Neural cell (in vitro differentiated cells): ENCODE data around the gene AFDN. TPM values are rescaled to one million over a fixed set of nuclear protein-coding genes. Genes with fewer than 3 reads are reported as not detected.

Source experiments
- H2AFZ ChIP-seq: fragments of 200-600, 300-800 bp; sonication (generic), shearing (Covaris generic); 2 replicates; pipeline ENCODE4 v1.6.0; 2014; ENCODE audit warnings: low read depth, mild to moderate bottlenecking, antibody characterized with exemption, low read length, moderate library complexity
- H3F3A ChIP-seq: fragments of 200-600 bp; shearing (Covaris generic); 2 replicates; pipeline ENCODE4 v1.6.1; 2016; ENCODE audit warnings: mild to moderate bottlenecking, moderate library complexity, mixed read lengths, antibody characterized with exemption, low read length; ENCODE audit not compliant: insufficient read depth, poor library complexity, severe bottlenecking
- H3K27ac ChIP-seq: fragments of 200-600, 300-800 bp; sonication (generic), shearing (Covaris generic); 2 replicates; pipeline ENCODE4 v1.5.1; 2014; ENCODE audit warnings: mild to moderate bottlenecking, low read length, moderate library complexity
- H3K27me3 ChIP-seq: fragments of 300-800, 200-600 bp; sonication (generic), shearing (Covaris generic); 2 replicates; pipeline ENCODE4 v1.6.0; 2014; ENCODE audit warnings: mild to moderate bottlenecking, low read depth, low read length, moderate library complexity; ENCODE audit not compliant: insufficient read depth
- H3K36me3 ChIP-seq: fragments of 300-800, 200-600 bp; sonication (generic), shearing (Covaris generic); 2 replicates; pipeline ENCODE4 v1.5.1; 2014; ENCODE audit warnings: mild to moderate bottlenecking, antibody characterized with exemption, low read length, moderate library complexity; ENCODE audit not compliant: insufficient read depth
- H3K4me2 ChIP-seq: fragments of 300-800, 200-600 bp; sonication (generic), shearing (Covaris generic); 2 replicates; pipeline ENCODE4 v1.6.0; 2014; ENCODE audit warnings: mild to moderate bottlenecking, low read length
- H3K4me3 ChIP-seq: fragments of 300-800, 200-600 bp; sonication (generic), shearing (Covaris generic); 2 replicates; pipeline ENCODE4 v1.5.1; 2014; ENCODE audit warnings: mild to moderate bottlenecking, low read length, moderate library complexity
- H3K79me2 ChIP-seq: fragments of 200-600 bp; shearing (Covaris generic); replicated peaks from 2 replicates; pipeline ENCODE4 v1.6.0; 2014; ENCODE audit warnings: mild to moderate bottlenecking, low read length, moderate library complexity; ENCODE audit not compliant: insufficient read depth
- H3K9ac ChIP-seq: fragments of 300-800, 200-600 bp; sonication (generic), shearing (Covaris generic); 2 replicates; pipeline ENCODE4 v1.6.1; 2016; ENCODE audit warnings: mild to moderate bottlenecking, low read length, mixed read lengths
- H3K9me2 ChIP-seq: fragments of 200-600 bp; shearing (Covaris generic); 2 replicates; pipeline ENCODE4 v1.6.1; 2016; ENCODE audit warnings: mild to moderate bottlenecking, low read length, mixed read lengths; ENCODE audit not compliant: insufficient read depth
- H3K9me3 ChIP-seq: fragments of 200-600, 300-800 bp; sonication (generic), shearing (Covaris generic); 2 replicates; pipeline ENCODE4 v1.6.1; 2016; ENCODE audit warnings: mild to moderate bottlenecking, mixed run types, low read length, moderate library complexity, mixed read lengths
- H4K20me1 ChIP-seq: fragments of 200-600 bp; shearing (Covaris generic); 2 replicates; pipeline ENCODE4 v1.6.1; 2016; ENCODE audit warnings: mild to moderate bottlenecking, mixed run types; ENCODE audit not compliant: insufficient read depth
- EP300 ChIP-seq: fragments of 450-650 bp; conservative IDR thresholded peaks from 2 replicates; pipeline ENCODE4 v1.6.1; 2014; ENCODE audit warnings: antibody characterized with exemption, mild to moderate bottlenecking, moderate library complexity; ENCODE audit not compliant: poor library complexity, severe bottlenecking
- EZH2 ChIP-seq: fragments of 200-600, 300-800 bp; shearing (Covaris generic), sonication (generic); IDR thresholded peaks from 2 replicates; pipeline ENCODE4 v1.6.1; 2014; ENCODE audit warnings: antibody characterized with exemption, low read length, borderline replicate concordance, mild to moderate bottlenecking; ENCODE audit not compliant: insufficient read depth, poor library complexity, severe bottlenecking
- MXI1 ChIP-seq: fragments of 450-650 bp; conservative IDR thresholded peaks from 2 replicates; pipeline ENCODE4 v1.6.1; 2014; ENCODE audit warnings: antibody characterized with exemption, mild to moderate bottlenecking; ENCODE audit not compliant: poor library complexity, severe bottlenecking
- POLR2AphosphoS5 ChIP-seq: IDR thresholded peaks from 2 replicates; pipeline ENCODE4 v1.6.1; 2012
- RAD21 ChIP-seq: fragments of 450-650 bp; conservative IDR thresholded peaks from 2 replicates; pipeline ENCODE4 v1.6.1; 2014; ENCODE audit warnings: antibody characterized with exemption, mild to moderate bottlenecking, moderate library complexity
- SMC3 ChIP-seq: fragments of 450-650 bp; conservative IDR thresholded peaks from 2 replicates; pipeline ENCODE4 v1.6.1; 2014; ENCODE audit warnings: antibody characterized with exemption, mild to moderate bottlenecking, moderate library complexity; ENCODE audit not compliant: poor library complexity
- TAF1 ChIP-seq: IDR thresholded peaks from 2 replicates; pipeline ENCODE4 v1.6.1; 2012; ENCODE audit warnings: low read depth
- polyA plus RNA-seq: library from polyadenylated mRNA; depleted of rRNA; stranded (reverse); fragments of >200 nt; gene quantifications from 2 replicates; pipeline ENCODE4 v1.2.3, GENCODE V29; 2014
- TF ChIP-seq, protein P1 (sequence below): fragments of 450-650 bp; IDR thresholded peaks from 2 replicates; pipeline ENCODE4 v1.5.1; 2014; ENCODE audit warnings: antibody characterized with exemption, mild to moderate bottlenecking, moderate library complexity; ENCODE audit not compliant: poor library complexity, severe bottlenecking
- TF ChIP-seq, protein P2 (sequence below): IDR thresholded peaks from 2 replicates; pipeline ENCODE4 v1.6.1; 2012; ENCODE audit warnings: borderline replicate concordance

AFDN gene
- polyA plus RNA-seq, 1 donor from 2014 or later: 193 TPM

DNA sequence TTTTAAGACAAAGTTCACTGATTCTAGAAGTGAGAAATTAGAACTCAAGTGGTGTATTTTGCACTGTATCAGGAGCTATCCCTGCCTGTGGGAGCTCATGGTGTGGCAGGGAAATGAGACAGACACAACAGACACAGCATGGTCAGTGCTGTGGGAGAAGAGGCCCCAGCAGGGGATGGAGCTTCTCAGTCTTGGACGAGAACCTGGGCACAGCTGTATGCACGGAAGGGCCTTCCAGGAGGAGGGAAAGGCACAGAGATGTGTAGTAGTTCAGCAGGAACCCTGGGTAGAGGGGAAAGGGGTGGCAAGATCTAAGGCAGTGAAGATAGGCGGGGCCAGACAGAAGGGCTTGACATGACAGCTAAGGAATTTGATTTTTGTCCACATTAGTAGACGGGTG is 122.0 kb downstream of the AFDN start:
- no peak for TF ChIP-seq RAD21
- no peak for TF ChIP-seq EZH2
- no peak for TF ChIP-seq TAF1
- TF ChIP-seq, protein P1, sequence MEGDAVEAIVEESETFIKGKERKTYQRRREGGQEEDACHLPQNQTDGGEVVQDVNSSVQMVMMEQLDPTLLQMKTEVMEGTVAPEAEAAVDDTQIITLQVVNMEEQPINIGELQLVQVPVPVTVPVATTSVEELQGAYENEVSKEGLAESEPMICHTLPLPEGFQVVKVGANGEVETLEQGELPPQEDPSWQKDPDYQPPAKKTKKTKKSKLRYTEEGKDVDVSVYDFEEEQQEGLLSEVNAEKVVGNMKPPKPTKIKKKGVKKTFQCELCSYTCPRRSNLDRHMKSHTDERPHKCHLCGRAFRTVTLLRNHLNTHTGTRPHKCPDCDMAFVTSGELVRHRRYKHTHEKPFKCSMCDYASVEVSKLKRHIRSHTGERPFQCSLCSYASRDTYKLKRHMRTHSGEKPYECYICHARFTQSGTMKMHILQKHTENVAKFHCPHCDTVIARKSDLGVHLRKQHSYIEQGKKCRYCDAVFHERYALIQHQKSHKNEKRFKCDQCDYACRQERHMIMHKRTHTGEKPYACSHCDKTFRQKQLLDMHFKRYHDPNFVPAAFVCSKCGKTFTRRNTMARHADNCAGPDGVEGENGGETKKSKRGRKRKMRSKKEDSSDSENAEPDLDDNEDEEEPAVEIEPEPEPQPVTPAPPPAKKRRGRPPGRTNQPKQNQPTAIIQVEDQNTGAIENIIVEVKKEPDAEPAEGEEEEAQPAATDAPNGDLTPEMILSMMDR: no peak
- TF ChIP-seq, protein P2, sequence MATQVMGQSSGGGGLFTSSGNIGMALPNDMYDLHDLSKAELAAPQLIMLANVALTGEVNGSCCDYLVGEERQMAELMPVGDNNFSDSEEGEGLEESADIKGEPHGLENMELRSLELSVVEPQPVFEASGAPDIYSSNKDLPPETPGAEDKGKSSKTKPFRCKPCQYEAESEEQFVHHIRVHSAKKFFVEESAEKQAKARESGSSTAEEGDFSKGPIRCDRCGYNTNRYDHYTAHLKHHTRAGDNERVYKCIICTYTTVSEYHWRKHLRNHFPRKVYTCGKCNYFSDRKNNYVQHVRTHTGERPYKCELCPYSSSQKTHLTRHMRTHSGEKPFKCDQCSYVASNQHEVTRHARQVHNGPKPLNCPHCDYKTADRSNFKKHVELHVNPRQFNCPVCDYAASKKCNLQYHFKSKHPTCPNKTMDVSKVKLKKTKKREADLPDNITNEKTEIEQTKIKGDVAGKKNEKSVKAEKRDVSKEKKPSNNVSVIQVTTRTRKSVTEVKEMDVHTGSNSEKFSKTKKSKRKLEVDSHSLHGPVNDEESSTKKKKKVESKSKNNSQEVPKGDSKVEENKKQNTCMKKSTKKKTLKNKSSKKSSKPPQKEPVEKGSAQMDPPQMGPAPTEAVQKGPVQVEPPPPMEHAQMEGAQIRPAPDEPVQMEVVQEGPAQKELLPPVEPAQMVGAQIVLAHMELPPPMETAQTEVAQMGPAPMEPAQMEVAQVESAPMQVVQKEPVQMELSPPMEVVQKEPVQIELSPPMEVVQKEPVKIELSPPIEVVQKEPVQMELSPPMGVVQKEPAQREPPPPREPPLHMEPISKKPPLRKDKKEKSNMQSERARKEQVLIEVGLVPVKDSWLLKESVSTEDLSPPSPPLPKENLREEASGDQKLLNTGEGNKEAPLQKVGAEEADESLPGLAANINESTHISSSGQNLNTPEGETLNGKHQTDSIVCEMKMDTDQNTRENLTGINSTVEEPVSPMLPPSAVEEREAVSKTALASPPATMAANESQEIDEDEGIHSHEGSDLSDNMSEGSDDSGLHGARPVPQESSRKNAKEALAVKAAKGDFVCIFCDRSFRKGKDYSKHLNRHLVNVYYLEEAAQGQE: no peak
- Histone ChIP-seq H3K27me3 (no peaks in the 10 kb centered on the region), H3K9ac (no peak overlapping the region), H3K27ac (no peak overlapping the region), H3K9me2 (no peaks in the 10 kb centered on the region), H3K79me2 (peaks cover 5% of the 10 kb centered on the region), H4K20me1 (no peaks in the 10 kb centered on the region), H3K9me3 (no peaks in the 10 kb centered on the region), H3K36me3 (peaks cover 31% of the 10 kb centered on the region), H3F3A (no peaks in the 10 kb centered on the region), H2AFZ (no peak overlapping the region), H3K4me3 (no peak overlapping the region), H3K4me2 (no peak overlapping the region)

DNA sequence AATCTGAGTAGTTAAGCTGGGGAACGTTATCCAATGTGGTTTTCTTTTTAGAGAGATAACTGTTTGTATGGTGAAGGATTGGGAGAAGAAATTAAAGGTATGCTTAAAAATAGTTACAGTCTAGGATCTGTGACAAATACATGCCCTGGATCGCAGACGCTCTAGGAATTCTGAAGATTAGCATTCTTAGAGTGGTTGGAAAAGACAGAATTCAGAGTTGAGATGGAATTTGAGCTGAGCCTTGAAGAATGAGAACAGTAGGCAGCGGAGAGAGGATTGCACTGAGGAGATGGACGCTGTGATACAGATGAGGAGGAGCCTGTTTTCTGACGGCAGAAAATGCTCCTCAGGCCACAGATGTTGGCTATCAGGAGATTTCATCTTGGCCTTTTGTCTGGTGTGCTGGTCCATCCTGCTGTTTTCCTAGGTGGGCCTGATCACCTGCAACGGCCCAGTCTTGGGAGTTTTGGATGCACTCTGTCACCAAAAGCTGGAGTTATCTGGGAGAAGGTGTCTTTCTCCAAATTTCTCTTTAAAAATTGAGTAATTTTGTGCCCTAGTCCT is 122.5 kb downstream of the AFDN start:
- TF ChIP-seq MXI1 (no peak), TAF1 (no peak), EP300 (no peak), SMC3 (no peak), RAD21 (no peak), EZH2 (no peak), POLR2AphosphoS5 (no peak)
- TF ChIP-seq, protein P2: no peak
- TF ChIP-seq, protein P1: no peak
- Histone ChIP-seq H3K79me2 (peaks cover 5% of the 10 kb centered on the region), H3K9me3 (no peaks in the 10 kb centered on the region), H3K4me2 (no peak overlapping the region), H3K27ac (no peak overlapping the region), H2AFZ (no peak overlapping the region), H3K4me3 (no peak overlapping the region), H3K27me3 (no peaks in the 10 kb centered on the region), H4K20me1 (no peaks in the 10 kb centered on the region), H3K36me3 (peaks cover 26% of the 10 kb centered on the region), H3K9ac (no peak overlapping the region), H3K9me2 (no peaks in the 10 kb centered on the region), H3F3A (no peaks in the 10 kb centered on the region)
